ENCODE measurements around the gene MAP2K2. TPM values are rescaled to one million over a fixed set of nuclear protein-coding genes. Genes with fewer than 3 reads are reported as not detected.

Gene MAP2K2
- total and polyA plus RNA-seq, 11 donors: 95.3 to 204 (median 118) TPM

DNA sequence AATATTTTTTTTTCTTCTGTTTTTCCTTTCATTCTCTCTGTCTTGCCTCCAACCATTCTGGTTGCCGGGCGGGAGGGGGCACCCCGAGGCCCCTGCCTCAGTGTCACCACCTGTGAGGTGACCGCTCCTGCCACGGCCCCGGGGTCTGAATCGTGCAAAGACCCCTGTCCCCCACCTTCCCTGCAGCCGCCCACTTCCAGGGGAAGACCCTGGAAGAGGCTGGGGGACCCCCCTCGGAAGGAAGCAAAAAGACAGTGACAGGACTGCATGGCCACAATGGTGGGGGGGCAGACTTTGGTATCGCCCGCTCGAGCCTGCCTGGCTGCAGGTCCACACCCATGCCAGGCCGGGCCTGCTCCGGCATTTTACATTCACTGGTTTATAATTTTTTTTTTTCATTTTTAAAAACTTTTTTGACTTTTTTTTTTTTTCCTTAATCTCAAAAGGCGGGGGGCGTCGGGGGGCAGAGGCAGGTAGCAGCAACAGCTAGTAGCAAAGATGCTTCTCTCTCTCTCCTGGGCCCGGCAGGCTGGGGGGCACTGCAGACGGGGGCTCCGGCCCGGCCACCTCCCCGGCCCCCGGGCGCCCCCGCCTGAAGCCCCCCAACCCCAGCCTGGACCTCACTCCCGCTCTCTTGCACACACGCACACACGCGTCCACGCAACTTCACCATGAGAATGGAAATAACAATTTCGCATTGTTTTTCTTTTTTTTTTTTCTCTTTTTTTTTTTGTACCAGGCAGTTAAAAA lies 79.8 kb downstream of the MAP2K2 start:
- intact Hi-C loops (cut with DNase I): no loop called here
- peak overlapping the region in 1 of 12 donors; percentile 43 for H3K27ac ChIP-seq
- no peak overlapping the region for H3K4me3 ChIP-seq
- TF ChIP-seq CTCF (IDR thresholded peaks at IDR 0.05) (no peak), POLR2A (IDR thresholded peaks at IDR 0.05) (no peak)
- H3K4me1 ChIP-seq: peaks cover 0 to 19% (median 10%) of the 10 kb centered on the region in 12 donors
- DNase-seq: no peak
- H3K27me3 ChIP-seq: no peaks in the 10 kb centered on the region
- WGBS, 4 donors: 88 to 93% (median 91%) methylated on average over 31 of the region's 31 CpGs
- ATAC-seq: no peak
- no peaks in the 10 kb centered on the region for H3K9me3 ChIP-seq
- H3K36me3 ChIP-seq: peaks cover 0 to 54% (median 36%) of the 10 kb centered on the region in 9 donors

- Histone ChIP-seq H3K36me3 (peaks cover 0 to 54% (median 34%) of the 10 kb centered on the region in 9 donors), H3K27ac (peak overlapping the region in 1 of 12 donors; percentile 43), H3K4me1 (peaks cover 0 to 12% (median 7%) of the 10 kb centered on the region in 12 donors), H3K27me3 (no peaks in the 10 kb centered on the region), H3K4me3 (no peak overlapping the region), H3K9me3 (no peaks in the 10 kb centered on the region)
- intact Hi-C loops (cut with DNase I): no loop called here
- ATAC-seq (no peak), DNase-seq (no peak)
- WGBS, 4 donors: 82 to 85% (median 84%) methylated on average over 7 to 11 of the region's 11 CpGs
- no peak for TF ChIP-seq POLR2A (IDR thresholded peaks at IDR 0.05)
- TF ChIP-seq CTCF (IDR thresholded peaks at IDR 0.05): no peak
Observed at GRCh38 chr19:4043401-4043800, 80.5 kb downstream of the MAP2K2 start.

DNA sequence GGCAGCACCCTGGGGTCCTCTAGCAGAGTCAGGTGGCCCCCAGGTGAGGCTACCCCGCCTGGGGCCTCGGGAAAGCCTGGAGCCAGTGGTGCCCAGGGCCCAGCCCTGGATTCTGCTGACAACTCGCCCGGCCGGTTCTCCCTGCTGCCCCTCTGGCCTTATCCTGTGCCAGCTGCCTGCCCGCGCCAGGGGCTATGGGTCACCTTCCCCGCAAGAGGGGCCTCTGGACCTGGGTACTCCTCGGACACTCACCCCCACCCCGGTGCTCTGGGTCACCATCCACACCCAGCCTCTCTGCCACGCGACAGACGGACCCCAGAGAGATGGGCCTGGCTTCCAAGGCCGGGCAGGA lies 81.2 kb downstream of the MAP2K2 start:
- H3K9me3 ChIP-seq: no peaks in the 10 kb centered on the region
- H3K36me3 ChIP-seq: peaks cover 0 to 52% (median 34%) of the 10 kb centered on the region in 9 donors
- peak overlapping the region in 5 of 12 donors; percentile 29 to 55 (median 41) for H3K27ac ChIP-seq
- DNase-seq (no peak), ATAC-seq (peak; percentile 9 to 35 (median 22))
- TF ChIP-seq POLR2A (IDR thresholded peaks at IDR 0.05) (no peak), CTCF (IDR thresholded peaks at IDR 0.05) (no peak)
- H3K4me1 ChIP-seq: peaks cover 0 to 10% (median 7%) of the 10 kb centered on the region in 12 donors
- H3K27me3 ChIP-seq: no peaks in the 10 kb centered on the region
- intact Hi-C loops (cut with DNase I): no loop called here
- no peak overlapping the region for H3K4me3 ChIP-seq
- WGBS, 4 donors: 37 to 71% (median 63%) methylated on average over 5 to 14 of the region's 14 CpGs

DNA sequence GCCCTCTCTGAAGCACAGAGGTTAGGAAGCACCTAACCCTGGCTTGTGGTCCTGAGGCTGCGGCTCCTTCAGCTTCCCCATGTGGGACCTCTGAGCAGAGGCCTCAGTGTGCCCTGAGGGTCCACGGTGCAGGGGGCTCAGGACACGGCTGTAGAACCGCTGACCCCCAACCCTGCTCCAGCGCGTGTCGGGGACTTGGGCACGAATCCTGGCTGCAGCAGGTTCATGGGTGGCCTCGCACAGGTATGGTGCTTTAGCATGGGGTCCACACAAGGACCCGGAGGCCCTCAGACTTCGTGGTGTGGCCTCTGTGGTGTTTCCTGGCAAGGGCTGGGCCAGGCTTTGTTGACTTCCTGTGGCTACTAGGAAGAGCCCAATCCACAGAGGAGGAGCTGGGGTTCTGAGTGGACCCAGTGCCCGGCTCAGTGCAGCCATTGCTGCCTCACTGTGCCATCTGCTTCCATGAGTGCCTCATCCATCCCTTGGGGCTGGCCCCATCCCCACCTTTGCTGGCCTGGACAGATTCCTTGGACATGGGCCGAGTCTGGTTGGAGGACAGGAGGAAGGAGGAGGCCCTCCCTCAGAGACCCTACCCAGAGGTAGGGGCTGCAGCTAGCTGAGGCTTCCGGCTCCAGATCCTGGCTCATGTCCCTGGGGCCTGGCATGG lies 81.7 kb downstream of the MAP2K2 start:
- H3K36me3 ChIP-seq: peaks cover 0 to 53% (median 34%) of the 10 kb centered on the region in 9 donors
- intact Hi-C loops (cut with DNase I): no loop called here
- no peaks in the 10 kb centered on the region for H3K9me3 ChIP-seq
- no peak overlapping the region for H3K4me3 ChIP-seq
- TF ChIP-seq POLR2A (IDR thresholded peaks at IDR 0.05) (no peak), CTCF (IDR thresholded peaks at IDR 0.05) (no peak)
- peak overlapping the region in 5 of 12 donors; percentile 29 to 55 (median 41) for H3K27ac ChIP-seq
- WGBS, 4 donors: 80 to 85% (median 83%) methylated on average over 7 to 14 of the region's 14 CpGs
- peaks cover 0 to 10% (median 7%) of the 10 kb centered on the region in 12 donors for H3K4me1 ChIP-seq
- peak; percentile 4 to 28 (median 10) for ATAC-seq
- DNase-seq: no peak
- H3K27me3 ChIP-seq: no peaks in the 10 kb centered on the region
